NK-92 (cell line): Measurements from ENCODE around the gene DNM1.

Experiments used
- DNase-seq: peaks from one replicate; lab custom pipeline; 2025; ENCODE audit not compliant: unreplicated experiment; lab: John Stamatoyannopoulos, UW

Gene DNM1

GRCh38 chr9:128203024-128203706 lies at the start of gene DNM1:
Gene DNM1 (plus strand): TSS chr9:128203379. CDS start chr9:128203471, 92 bp downstream.
- no peak for DNase-seq

- DNase-seq: no peak
Observed at GRCh38 chr9:128153947-128154695, 49.1 kb upstream of the DNM1 start.

GRCh38 chr9:128155736-128156500 lies 47.3 kb upstream of the DNM1 start:
- no peak for DNase-seq

DNA sequence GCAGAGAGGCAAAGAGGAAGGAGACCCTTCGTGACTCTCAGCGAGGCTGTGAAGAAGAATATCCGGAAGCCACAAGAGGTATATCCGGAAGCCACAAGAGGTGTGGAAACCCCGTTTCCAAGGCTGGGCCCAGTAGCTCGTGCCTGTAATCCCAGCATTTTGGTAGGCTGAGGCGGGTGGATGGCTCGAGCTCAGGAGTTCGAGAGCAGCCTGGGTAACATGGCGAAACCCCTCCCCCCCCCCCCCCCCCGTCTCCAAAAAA lies 43.7 kb upstream of the DNM1 start:
- no peak for DNase-seq

DNA sequence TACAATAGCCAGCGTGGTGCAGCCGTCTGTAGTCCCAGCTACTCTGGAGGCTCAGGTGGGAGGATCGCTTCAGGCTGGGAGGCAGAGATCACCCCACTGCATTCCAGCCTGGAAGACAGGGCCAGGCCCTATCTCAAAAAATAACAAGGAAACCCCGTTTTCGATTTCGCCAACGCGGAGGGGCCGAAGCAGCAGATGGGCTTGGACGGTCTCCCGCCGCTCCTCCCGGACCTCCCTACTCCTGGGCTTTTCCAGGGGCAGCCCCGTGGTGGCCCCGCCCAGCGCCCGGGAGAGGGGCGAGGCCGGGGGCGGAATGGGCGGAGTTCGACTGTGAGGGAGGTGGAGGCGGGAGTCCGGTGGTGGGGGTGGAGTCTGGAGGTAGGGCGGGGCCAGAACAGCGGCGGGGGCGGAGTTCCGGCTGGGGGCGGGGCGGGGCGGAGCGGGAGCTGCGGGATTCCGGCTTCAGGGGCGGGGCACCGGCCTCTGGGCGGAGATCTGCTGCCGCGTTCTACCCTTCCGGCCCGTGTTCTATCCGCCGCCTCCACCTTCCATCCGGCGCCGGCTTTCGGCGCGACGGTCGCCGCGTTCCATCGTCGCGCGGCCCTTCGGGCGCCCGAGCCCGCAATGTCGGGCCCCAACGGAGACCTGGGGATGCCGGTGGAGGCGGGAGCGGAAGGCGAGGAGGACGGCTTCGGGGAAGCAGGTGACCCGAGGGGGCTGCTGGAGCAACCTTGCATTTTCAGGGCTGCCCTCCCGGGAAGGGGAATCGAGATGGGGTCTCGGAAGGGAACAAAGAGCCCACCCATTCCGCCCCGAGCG lies 43.2 kb upstream of the DNM1 start, which contains the start of gene BBLN:
Gene BBLN (plus strand): TSS at position 482 of the 819 bp plus-strand sequence. CDS start 143 bp downstream, at position 625.
- peak; percentile 39 for DNase-seq

DNA sequence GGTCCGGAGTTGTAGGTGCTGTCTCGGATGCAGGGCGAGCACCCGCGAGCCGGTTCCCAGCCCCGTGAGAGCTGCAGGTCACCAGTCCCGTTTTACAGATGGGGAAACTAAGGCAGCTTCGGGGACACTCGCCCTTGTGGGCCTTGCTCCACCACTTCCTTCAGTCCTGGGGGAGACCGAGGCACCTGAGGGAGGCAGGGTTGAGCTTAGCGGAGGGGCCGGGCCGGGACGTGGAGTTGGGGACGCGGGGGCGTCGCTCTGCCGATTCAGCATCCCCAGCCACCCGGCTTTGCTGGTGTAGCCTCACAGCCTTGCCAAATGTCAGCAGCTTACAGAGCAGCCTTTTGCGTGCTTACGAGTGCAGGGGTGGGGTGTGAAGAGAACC lies 42.6 kb upstream of the DNM1 start:
- no peak for DNase-seq

GRCh38 chr9:128161215-128161902 lies 41.8 kb upstream of the DNM1 start:
- DNase-seq: no peak

DNA sequence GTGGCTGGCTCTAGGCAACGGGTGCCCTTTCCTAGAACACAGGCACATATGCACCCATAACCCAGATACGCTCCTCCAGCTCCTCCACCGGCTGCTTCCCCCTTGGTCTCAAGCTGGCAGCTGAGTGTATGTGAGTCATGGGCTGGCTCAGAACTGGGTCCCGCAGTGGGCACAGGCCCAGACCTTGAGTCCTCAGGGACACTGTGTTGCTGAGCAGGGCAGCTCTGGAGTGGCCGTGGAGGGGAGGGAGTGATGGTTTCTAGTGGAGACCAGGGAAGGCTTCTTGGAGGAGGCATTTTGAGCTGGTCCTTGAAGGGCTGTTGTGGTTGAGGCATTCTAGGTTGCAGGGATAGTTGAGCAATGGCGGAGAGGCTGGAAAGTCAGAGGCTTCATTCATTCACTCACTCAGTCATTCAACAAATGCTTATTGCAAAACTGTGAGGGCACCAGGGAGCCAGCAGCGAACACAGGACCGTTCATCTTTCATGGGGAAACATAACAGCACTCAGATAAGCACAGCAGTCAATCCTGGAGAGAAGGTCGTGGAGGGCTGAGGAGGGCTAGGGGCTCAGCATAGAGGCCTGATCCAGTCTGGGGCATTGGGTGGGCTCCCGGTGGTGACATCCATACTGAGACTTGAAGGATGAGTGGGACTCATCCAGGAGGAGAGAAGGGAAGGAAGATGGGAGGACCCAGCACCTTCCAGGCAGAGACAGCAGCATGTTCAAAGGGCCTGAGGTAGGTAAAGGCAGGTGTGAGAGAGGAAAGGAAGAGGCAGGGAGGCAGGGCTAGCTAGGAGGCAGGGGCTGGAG lies 40.8 kb upstream of the DNM1 start:
- DNase-seq: no peak

DNA sequence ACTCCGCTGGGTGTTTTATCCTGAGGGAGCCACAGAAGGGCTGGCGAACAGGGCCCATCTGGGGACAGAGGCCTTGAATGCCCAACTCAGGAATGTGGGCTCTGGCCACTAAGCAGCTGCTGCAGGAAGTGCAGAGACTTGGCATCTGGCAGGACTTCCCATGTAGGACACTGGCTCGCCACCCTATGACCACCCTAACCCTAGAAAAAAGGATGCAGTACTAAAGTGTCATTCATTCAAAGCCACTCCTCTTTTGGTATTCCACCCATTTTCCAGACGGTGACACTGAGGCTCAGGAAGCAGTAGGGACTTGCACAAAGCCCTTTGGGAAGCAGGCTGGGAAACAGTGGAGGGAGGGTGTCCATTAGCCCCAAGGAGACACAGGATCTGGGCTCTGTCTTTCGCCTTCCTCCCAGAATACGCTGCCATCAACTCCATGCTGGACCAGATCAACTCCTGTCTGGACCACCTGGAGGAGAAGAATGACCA lies 40.1 kb upstream of the DNM1 start:
- DNase-seq: no peak

DNA sequence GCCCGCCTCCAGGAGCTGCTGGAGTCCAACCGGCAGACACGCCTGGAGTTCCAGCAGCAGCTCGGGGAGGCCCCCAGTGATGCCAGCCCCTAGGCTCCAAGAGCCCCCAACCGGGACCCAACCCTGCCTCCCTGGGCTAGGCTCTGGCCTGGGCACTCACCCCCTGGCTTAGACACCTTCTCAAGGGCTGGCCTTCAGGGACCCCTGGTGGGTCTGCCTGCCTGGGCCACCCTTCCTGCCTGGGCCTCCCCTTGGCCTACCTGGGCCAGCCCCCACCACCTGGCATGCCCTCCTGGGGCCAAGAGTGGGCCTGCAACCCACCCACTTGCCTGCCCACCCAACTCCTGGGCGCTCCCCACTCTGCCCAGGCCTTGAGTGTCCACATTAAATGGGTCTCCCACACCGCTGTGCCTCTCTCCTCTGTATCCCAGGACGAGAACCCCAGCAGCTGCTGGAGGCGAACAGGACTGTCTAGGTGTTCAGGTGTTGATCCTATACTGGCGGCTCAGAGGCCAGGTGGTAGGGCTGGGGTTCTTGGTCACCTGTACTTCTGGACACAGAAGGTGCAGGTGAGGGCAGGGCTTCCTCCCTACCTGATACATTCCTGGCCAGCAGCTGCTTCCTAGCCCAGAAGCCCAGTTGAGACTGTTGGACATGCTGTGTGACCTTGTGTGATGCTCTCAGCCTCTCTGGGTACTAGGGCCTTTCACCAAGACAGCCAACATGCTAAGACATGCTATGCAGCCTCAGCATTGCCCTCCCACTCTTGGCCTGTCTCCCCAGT lies 39.5 kb upstream of the DNM1 start:
- DNase-seq: no peak

DNA sequence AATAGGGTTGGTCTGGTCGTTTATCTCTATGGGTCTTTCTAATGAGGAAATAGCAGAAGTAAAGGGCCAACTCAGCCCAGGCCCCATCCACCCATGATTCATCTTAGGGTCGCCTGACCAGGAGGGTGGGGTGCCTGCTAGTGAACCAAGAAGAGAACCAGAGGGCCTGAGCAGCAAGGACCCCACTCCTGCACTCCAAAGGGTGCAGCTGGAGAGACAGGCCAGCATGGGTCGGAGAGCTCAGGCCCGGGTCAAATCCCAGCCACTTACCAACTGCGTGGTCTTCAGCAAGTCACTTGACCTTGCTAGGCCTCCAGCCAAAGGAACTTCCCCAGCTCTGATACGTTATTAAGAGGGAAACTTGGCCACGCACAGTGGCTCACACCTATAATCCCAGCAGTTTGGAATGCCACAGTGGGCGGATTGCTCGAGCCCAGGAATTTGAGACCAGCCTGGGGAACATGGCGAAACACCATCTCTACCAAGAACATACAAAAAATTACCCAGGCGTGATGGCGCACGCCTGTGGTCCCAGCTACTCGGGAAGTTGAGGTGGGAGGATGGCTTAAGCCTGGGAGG lies 38.8 kb upstream of the DNM1 start:
- DNase-seq: no peak

DNA sequence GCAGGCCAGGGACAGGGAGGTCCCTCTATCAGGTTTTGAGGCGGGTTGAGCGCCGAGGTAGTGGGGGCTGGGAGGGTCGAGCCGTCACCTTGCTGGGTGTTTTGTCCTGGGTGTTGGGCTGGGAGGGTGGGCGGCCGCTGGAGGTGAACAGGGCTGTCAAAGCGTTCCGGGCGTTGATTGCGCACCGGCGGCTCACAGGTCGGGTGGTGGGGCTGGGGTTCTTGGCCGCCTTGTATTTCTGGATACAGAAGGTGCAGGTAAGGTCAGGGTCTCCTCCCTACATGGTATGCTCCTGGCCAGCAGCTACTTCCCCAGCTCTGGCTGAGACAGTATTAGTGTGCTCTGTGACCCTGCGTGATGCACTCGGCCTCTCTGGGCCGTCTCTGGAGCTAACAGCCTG lies 37.0 kb upstream of the DNM1 start:
- no peak for DNase-seq

GRCh38 chr9:128167209-128167608 lies 36.0 kb upstream of the DNM1 start:
- no peak for DNase-seq

GRCh38 chr9:128168731-128169308 lies 34.4 kb upstream of the DNM1 start:
- DNase-seq: no peak

DNA sequence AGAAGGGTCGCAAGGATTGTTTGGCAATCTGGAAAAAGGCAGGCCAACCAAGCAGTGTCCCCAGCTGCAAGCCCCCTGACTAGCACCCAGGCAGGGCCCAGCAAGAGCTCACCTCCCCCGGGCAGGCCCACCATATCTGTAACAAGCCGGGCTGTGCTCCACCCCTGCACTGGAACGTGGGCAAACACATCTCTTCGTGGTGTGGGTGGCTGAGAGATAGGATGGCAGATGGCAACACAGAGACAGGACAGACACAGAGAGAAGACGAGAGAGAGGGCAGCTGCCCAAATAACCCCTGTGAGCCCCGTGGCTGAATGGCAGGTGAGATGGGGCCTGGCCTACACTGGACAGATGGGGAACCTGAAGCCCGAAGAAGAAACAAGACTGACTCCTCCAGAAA lies 33.7 kb upstream of the DNM1 start:
- DNase-seq: no peak

GRCh38 chr9:128169925-128170324 lies 33.3 kb upstream of the DNM1 start:
- DNase-seq: no peak

- DNase-seq: no peak
Observed at GRCh38 chr9:128174062-128174461, 29.1 kb upstream of the DNM1 start.

DNA sequence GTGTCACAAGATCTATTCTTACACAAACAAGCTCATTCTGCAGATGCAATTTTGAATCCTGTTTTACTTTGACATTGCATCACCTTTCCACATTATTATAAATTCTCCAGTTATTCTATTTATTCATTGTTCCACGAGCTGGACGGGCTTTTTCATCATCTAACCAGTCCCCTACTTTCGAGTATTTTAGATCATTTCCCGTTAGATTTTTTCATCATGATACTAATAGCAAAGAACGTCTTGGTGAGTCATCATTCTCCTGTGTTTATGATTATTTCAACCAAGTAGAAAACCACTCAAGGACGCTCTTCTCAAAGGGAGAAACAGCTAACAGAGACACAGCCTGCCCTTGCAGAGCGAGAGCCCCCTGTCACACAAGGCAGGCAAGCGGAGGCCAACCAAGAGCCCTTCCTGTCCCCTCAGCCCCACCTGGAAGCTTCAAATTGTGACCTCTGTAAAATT lies 28.0 kb upstream of the DNM1 start:
- no peak for DNase-seq
